SK-N-SH (cell line): ENCODE measurements around the gene SBDS.

ENCODE experiments used
- CHD2 ChIP-seq: fragments of 150-350 bp; IDR thresholded peaks from 2 replicates; pipeline ENCODE4 v1.6.1; 2018; ENCODE audit warnings: low read length; ENCODE audit not compliant: partially characterized antibody
- CTCF ChIP-seq: fragments of 200-600 bp; sonication (generic); IDR thresholded peaks from 2 replicates; pipeline ENCODE4 v1.6.1; 2017; ENCODE audit warnings: antibody characterized with exemption, mild to moderate bottlenecking, moderate library complexity
- EP300 ChIP-seq, 2 experiments: IDR thresholded peaks; 2 replicates each; pipeline versions ENCODE4 v1.4.0 to v1.6.1; 2012; ENCODE audit warnings: borderline replicate concordance in 1 of 2, low read depth in 1 of 2, low read length in 1 of 2
- GATA2 ChIP-seq: sonication (generic); formaldehyde crosslinking; IDR thresholded peaks from 2 replicates; pipeline ENCODE4 v1.5.0; 2020; ENCODE audit warnings: mild to moderate bottlenecking, missing genetic modification reagents
- RXRA ChIP-seq: IDR thresholded peaks from 2 replicates; pipeline ENCODE4 v1.4.0; 2012; ENCODE audit warnings: low read depth, mild to moderate bottlenecking, borderline replicate concordance
- TEAD4 ChIP-seq: IDR thresholded peaks from 2 replicates; pipeline ENCODE4 v1.4.0; 2012; ENCODE audit warnings: mild to moderate bottlenecking, borderline replicate concordance; ENCODE audit not compliant: insufficient read depth
- YY1 ChIP-seq: IDR thresholded peaks from 2 replicates; pipeline ENCODE4 v1.4.0; 2012; ENCODE audit warnings: low read depth, mild to moderate bottlenecking
- ZBTB33 ChIP-seq: IDR thresholded peaks from 2 replicates; pipeline ENCODE4 v1.4.0; 2012; ENCODE audit warnings: low read depth, borderline replicate concordance

GRCh38 chr7:66970310-66970709 lies 25.1 kb downstream of the SBDS start:
- TF ChIP-seq CTCF (no peak), ZBTB33 (no peak), EP300 (IDR thresholded peaks at IDR 0.05; ENCODE audit: borderline replicate concordance in 1 of 2, low read depth in 1 of 2, low read length in 1 of 2) (no peak), CHD2 (no peak), RXRA (no peak), GATA2 (CRISPR knock-in tag) (no peak), YY1 (no peak), TEAD4 (no peak)
